WTC11 (cell line): ENCODE measurements around the gene GASK1A.

Experiments used
- E2F1 ChIP-seq: sonication (generic); formaldehyde crosslinking; IDR thresholded peaks from 2 replicates; pipeline ENCODE4 v1.8.0; 2022; ENCODE audit warnings: mild to moderate bottlenecking, missing genetic modification reagents
- ESRRA ChIP-seq: sonication (generic); formaldehyde crosslinking; IDR thresholded peaks from 2 replicates; pipeline ENCODE4 v1.8.1; 2022; ENCODE audit warnings: mild to moderate bottlenecking, missing genetic modification reagents, borderline replicate concordance
- FOXP4 ChIP-seq: sonication (generic); formaldehyde crosslinking; IDR thresholded peaks from 2 replicates; pipeline ENCODE4 v1.8.0; 2022; ENCODE audit warnings: mild to moderate bottlenecking, missing genetic modification reagents
- IRF2 ChIP-seq: sonication (generic); formaldehyde crosslinking; IDR thresholded peaks from 2 replicates; pipeline ENCODE4 v1.8.0; 2022; ENCODE audit warnings: low read depth, missing genetic modification reagents, borderline replicate concordance
- KAT7 ChIP-seq: sonication (generic); formaldehyde crosslinking; IDR thresholded peaks from 2 replicates; pipeline ENCODE4 v1.8.1; 2023; ENCODE audit warnings: missing genetic modification reagents, mild to moderate bottlenecking, borderline replicate concordance
- MYBL2 ChIP-seq: sonication (generic); formaldehyde crosslinking; IDR thresholded peaks from 2 replicates; pipeline ENCODE4 v1.8.1; 2023; ENCODE audit warnings: mild to moderate bottlenecking, moderate library complexity, missing genetic modification reagents
- ZNF232 ChIP-seq: sonication (generic); formaldehyde crosslinking; IDR thresholded peaks from 2 replicates; pipeline ENCODE4 v1.8.0; 2022; ENCODE audit warnings: mild to moderate bottlenecking, missing genetic modification reagents
- TF ChIP-seq, protein P1 (sequence below): fragments of 200-600 bp; IDR thresholded peaks from 2 replicates; pipeline ENCODE4 v1.8.0; 2022; ENCODE audit warnings: antibody characterized with exemption
- TF ChIP-seq, protein P2 (sequence below): sonication (generic); formaldehyde crosslinking; IDR thresholded peaks from 2 replicates; pipeline ENCODE4 v1.8.1; 2023; ENCODE audit warnings: mild to moderate bottlenecking, missing genetic modification reagents, moderate library complexity

GRCh38 chr3:43013256-43013655 is 34.1 kb downstream of the GASK1A start:
- TF ChIP-seq ZNF232 (CRISPR knock-in tag): no peak
- TF ChIP-seq, protein P1, sequence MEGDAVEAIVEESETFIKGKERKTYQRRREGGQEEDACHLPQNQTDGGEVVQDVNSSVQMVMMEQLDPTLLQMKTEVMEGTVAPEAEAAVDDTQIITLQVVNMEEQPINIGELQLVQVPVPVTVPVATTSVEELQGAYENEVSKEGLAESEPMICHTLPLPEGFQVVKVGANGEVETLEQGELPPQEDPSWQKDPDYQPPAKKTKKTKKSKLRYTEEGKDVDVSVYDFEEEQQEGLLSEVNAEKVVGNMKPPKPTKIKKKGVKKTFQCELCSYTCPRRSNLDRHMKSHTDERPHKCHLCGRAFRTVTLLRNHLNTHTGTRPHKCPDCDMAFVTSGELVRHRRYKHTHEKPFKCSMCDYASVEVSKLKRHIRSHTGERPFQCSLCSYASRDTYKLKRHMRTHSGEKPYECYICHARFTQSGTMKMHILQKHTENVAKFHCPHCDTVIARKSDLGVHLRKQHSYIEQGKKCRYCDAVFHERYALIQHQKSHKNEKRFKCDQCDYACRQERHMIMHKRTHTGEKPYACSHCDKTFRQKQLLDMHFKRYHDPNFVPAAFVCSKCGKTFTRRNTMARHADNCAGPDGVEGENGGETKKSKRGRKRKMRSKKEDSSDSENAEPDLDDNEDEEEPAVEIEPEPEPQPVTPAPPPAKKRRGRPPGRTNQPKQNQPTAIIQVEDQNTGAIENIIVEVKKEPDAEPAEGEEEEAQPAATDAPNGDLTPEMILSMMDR: no peak
- no peak for TF ChIP-seq ESRRA
- no peak for TF ChIP-seq MYBL2 (CRISPR knock-in tag)
- no peak for TF ChIP-seq E2F1
- TF ChIP-seq IRF2: no peak
- no peak for TF ChIP-seq FOXP4 (CRISPR knock-in tag)
- TF ChIP-seq, protein P2, sequence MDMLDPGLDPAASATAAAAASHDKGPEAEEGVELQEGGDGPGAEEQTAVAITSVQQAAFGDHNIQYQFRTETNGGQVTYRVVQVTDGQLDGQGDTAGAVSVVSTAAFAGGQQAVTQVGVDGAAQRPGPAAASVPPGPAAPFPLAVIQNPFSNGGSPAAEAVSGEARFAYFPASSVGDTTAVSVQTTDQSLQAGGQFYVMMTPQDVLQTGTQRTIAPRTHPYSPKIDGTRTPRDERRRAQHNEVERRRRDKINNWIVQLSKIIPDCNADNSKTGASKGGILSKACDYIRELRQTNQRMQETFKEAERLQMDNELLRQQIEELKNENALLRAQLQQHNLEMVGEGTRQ (CRISPR knock-in tag): no peak
- TF ChIP-seq KAT7 (CRISPR knock-in tag): no peak
